Amniotic stem cell (primary cell): ENCODE results near the gene DYNC1H1.
"Not testable (repeated sequence)": the region's sequence is repeated elsewhere in the genome, so short reads cannot be mapped to it uniquely, and the experiment has no call there.

Experiments
- DNase-seq: peaks from one replicate; lab custom pipeline; 2025; lab: John Stamatoyannopoulos, UW

DYNC1H1 gene

GRCh38 chr14:101963656-101964296, 597 bp upstream of the DYNC1H1 start:
- DNase-seq: no peak

GRCh38 chr14:101965181-101965544, 790 bp downstream of the DYNC1H1 start:
- no peak for DNase-seq

GRCh38 chr14:101965770-101966722, 1.7 kb downstream of the DYNC1H1 start:
- no peak for DNase-seq

GRCh38 chr14:101966742-101967141, 2.4 kb downstream of the DYNC1H1 start:
- no peak for DNase-seq

GRCh38 chr14:101968186-101968585, 3.8 kb downstream of the DYNC1H1 start:
- DNase-seq: no peak

GRCh38 chr14:101969481-101969880, 5.1 kb downstream of the DYNC1H1 start:
- no peak for DNase-seq

- no peak for DNase-seq
Measured at GRCh38 chr14:101970830-101971400, 6.5 kb downstream of the DYNC1H1 start.

- DNase-seq: not testable (repeated sequence)
Measured at GRCh38 chr14:101971458-101971857, 7.1 kb downstream of the DYNC1H1 start.

- peak; percentile 98 for DNase-seq
Measured at GRCh38 chr14:101972126-101972866, 7.9 kb downstream of the DYNC1H1 start.

GRCh38 chr14:101973356-101973755, 9.0 kb downstream of the DYNC1H1 start:
- no peak for DNase-seq

- DNase-seq: no peak
Measured at GRCh38 chr14:101975231-101975630, 10.9 kb downstream of the DYNC1H1 start.

GRCh38 chr14:101977311-101978071, 13.1 kb downstream of the DYNC1H1 start:
- no peak for DNase-seq

GRCh38 chr14:101979666-101980065, 15.3 kb downstream of the DYNC1H1 start:
- no peak for DNase-seq

GRCh38 chr14:101980251-101980650, 15.9 kb downstream of the DYNC1H1 start:
- no peak for DNase-seq

GRCh38 chr14:101980700-101981099, 16.3 kb downstream of the DYNC1H1 start:
- peak; percentile 98 for DNase-seq

GRCh38 chr14:101982621-101983020, 18.2 kb downstream of the DYNC1H1 start:
- DNase-seq: no peak

GRCh38 chr14:101984831-101985230, 20.5 kb downstream of the DYNC1H1 start:
- not testable (repeated sequence) for DNase-seq

GRCh38 chr14:101985957-101986356, 21.6 kb downstream of the DYNC1H1 start:
- no peak for DNase-seq

GRCh38 chr14:101986953-101987352, 22.6 kb downstream of the DYNC1H1 start:
- no peak for DNase-seq

GRCh38 chr14:101988377-101988776, 24.0 kb downstream of the DYNC1H1 start:
- DNase-seq: no peak

- no peak for DNase-seq
Measured at GRCh38 chr14:101991352-101991751, 27.0 kb downstream of the DYNC1H1 start.
